Loucy (cell line): ENCODE data around the gene C16orf95.

Experiments used
- EZH2phosphoT487 ChIP-seq: fragments of 200-600 bp; IDR thresholded peaks from 2 replicates; pipeline ENCODE4 v1.6.1; 2018; ENCODE audit warnings: antibody characterized with exemption, mild to moderate bottlenecking, moderate library complexity, borderline replicate concordance
- TF ChIP-seq, protein P1 (sequence below): fragments of 200-600 bp; sonication (generic); conservative IDR thresholded peaks from 2 replicates; pipeline ENCODE4 v1.5.1; 2014; ENCODE audit warnings: mild to moderate bottlenecking, antibody characterized with exemption, low read length

- TF ChIP-seq, protein P1, sequence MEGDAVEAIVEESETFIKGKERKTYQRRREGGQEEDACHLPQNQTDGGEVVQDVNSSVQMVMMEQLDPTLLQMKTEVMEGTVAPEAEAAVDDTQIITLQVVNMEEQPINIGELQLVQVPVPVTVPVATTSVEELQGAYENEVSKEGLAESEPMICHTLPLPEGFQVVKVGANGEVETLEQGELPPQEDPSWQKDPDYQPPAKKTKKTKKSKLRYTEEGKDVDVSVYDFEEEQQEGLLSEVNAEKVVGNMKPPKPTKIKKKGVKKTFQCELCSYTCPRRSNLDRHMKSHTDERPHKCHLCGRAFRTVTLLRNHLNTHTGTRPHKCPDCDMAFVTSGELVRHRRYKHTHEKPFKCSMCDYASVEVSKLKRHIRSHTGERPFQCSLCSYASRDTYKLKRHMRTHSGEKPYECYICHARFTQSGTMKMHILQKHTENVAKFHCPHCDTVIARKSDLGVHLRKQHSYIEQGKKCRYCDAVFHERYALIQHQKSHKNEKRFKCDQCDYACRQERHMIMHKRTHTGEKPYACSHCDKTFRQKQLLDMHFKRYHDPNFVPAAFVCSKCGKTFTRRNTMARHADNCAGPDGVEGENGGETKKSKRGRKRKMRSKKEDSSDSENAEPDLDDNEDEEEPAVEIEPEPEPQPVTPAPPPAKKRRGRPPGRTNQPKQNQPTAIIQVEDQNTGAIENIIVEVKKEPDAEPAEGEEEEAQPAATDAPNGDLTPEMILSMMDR = no peak
- no peak for TF ChIP-seq EZH2phosphoT487
These were observed 21.9 kb downstream of the C16orf95 start for GRCh38 chr16:87295259-87295658.
